Measurements from ENCODE around the gene TMEM51.
"Not testable (repeated sequence)": the region's sequence is repeated elsewhere in the genome, so short reads cannot be mapped to it uniquely, and the experiment has no call there.

TMEM51 gene

GRCh38 chr1:15128520-15129313 is 24.8 kb upstream of the TMEM51 start:
- peak; percentile 62 for DNase-seq

GRCh38 chr1:15129944-15130343 is 23.6 kb upstream of the TMEM51 start:
- no peak for DNase-seq

GRCh38 chr1:15130607-15131006 is 22.9 kb upstream of the TMEM51 start:
- DNase-seq: no peak

- DNase-seq: no peak
Measured at GRCh38 chr1:15132965-15133364, 20.6 kb upstream of the TMEM51 start.

- no peak for DNase-seq
Measured at GRCh38 chr1:15134285-15134684, 19.3 kb upstream of the TMEM51 start.

- DNase-seq: not testable (repeated sequence)
Measured at GRCh38 chr1:15135604-15136003, 17.9 kb upstream of the TMEM51 start.

GRCh38 chr1:15137809-15138208 is 15.7 kb upstream of the TMEM51 start:
- no peak for DNase-seq

- DNase-seq: peak; percentile 94
Measured at GRCh38 chr1:15139654-15140350, 13.7 kb upstream of the TMEM51 start.

GRCh38 chr1:15141935-15142539 is 11.5 kb upstream of the TMEM51 start:
- DNase-seq: peak; percentile 42

GRCh38 chr1:15145327-15145726 is 8.2 kb upstream of the TMEM51 start:
- DNase-seq: no peak

- peak; percentile 14 for DNase-seq
Measured at GRCh38 chr1:15146142-15146680, 7.3 kb upstream of the TMEM51 start.

- no peak for DNase-seq
Measured at GRCh38 chr1:15146971-15147376, 6.6 kb upstream of the TMEM51 start.

- DNase-seq: no peak
Measured at GRCh38 chr1:15148004-15148403, 5.5 kb upstream of the TMEM51 start.

- DNase-seq: no peak
Measured at GRCh38 chr1:15148475-15148874, 5.1 kb upstream of the TMEM51 start.

GRCh38 chr1:15148941-15149340 is 4.6 kb upstream of the TMEM51 start:
- DNase-seq: peak; percentile 74

- DNase-seq: no peak
Measured at GRCh38 chr1:15150376-15150775, 3.2 kb upstream of the TMEM51 start.

GRCh38 chr1:15151377-15151806 is 2.2 kb upstream of the TMEM51 start:
- no peak for DNase-seq

GRCh38 chr1:15151871-15152270 is 1.7 kb upstream of the TMEM51 start:
- no peak for DNase-seq

- DNase-seq: peak; percentile 89
Measured at GRCh38 chr1:15152318-15153183, 996 bp upstream of the TMEM51 start.

- DNase-seq: peak; percentile 48
Measured at GRCh38 chr1:15153842-15154479, 414 bp downstream of the TMEM51 start.

GRCh38 chr1:15154480-15155036 is 1.0 kb downstream of the TMEM51 start:
- DNase-seq: no peak

GRCh38 chr1:15155191-15155590 is 1.6 kb downstream of the TMEM51 start:
- DNase-seq: no peak

All from NCI-H2171 treated with DMSO at 0.1 percent for 48 hours (cell line).